ENCODE results near the gene ADGRG3.

GRCh38 chr16:57734925-57735754, 67.0 kb downstream of the ADGRG3 start:
- TF ChIP-seq, protein P1, sequence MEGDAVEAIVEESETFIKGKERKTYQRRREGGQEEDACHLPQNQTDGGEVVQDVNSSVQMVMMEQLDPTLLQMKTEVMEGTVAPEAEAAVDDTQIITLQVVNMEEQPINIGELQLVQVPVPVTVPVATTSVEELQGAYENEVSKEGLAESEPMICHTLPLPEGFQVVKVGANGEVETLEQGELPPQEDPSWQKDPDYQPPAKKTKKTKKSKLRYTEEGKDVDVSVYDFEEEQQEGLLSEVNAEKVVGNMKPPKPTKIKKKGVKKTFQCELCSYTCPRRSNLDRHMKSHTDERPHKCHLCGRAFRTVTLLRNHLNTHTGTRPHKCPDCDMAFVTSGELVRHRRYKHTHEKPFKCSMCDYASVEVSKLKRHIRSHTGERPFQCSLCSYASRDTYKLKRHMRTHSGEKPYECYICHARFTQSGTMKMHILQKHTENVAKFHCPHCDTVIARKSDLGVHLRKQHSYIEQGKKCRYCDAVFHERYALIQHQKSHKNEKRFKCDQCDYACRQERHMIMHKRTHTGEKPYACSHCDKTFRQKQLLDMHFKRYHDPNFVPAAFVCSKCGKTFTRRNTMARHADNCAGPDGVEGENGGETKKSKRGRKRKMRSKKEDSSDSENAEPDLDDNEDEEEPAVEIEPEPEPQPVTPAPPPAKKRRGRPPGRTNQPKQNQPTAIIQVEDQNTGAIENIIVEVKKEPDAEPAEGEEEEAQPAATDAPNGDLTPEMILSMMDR (IDR thresholded peaks at IDR 0.05; ENCODE audit: insufficient read depth, low read depth, low read length) = no peak
- no peak for TF ChIP-seq EZH2 (IDR thresholded peaks at IDR 0.05; ENCODE audit: insufficient read depth, low read length)
